SK-N-MC (cell line): Measurements from ENCODE around the gene PDE4D.

Experiments used
- EZH2 ChIP-seq: fragments of 200-600 bp; sonication (generic); IDR thresholded peaks from one replicate; pipeline ENCODE4 v1.6.1; 2017; ENCODE audit warnings: antibody characterized with exemption
- FOXP2 ChIP-seq: optimal IDR thresholded peaks from 2 replicates; pipeline ENCODE3; 2011; ENCODE audit warnings: mild to moderate bottlenecking, moderate library complexity; ENCODE audit not compliant: insufficient read depth; ENCODE audit errors: extremely low read length, control extremely low read depth
- POLR2AphosphoS5 ChIP-seq: IDR thresholded peaks from 2 replicates; pipeline ENCODE4 v1.6.1; 2012; ENCODE audit warnings: mild to moderate bottlenecking, low read depth, low read length, borderline replicate concordance

DNA sequence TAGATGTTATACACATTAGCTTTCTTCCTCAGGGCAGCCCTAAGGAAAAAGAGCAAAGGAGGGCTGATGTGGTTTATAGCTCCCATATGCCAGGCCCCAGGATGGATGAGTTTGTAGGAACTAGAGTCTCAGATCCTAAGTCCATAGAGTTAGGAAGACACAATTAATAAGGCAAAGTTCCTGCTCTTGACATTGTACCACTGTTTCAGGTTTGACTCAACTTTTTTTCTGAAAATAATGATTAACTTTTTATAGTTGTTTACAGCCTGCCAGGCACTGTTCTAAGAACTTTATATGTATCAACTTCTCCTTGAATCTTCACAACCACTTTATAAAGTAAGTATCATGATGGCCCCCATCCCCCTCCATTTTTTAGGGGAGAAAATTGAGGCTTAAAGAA, 339.5 kb downstream of the PDE4D start:
- no peak for TF ChIP-seq FOXP2
- TF ChIP-seq POLR2AphosphoS5: no peak
- TF ChIP-seq EZH2: no peak
